GM19452 (cell line): ENCODE data around the gene PKNOX1.
"Not testable (repeated sequence)": the region's sequence is repeated elsewhere in the genome, so short reads cannot be mapped to it uniquely, and the experiment has no call there.

ENCODE experiments used
- ATAC-seq: cut with Tn5 transposase; IDR thresholded peaks from one replicate; pipeline ENCODE4 v1.9.1; 2021; ENCODE audit not compliant: unreplicated experiment

PKNOX1 gene

DNA sequence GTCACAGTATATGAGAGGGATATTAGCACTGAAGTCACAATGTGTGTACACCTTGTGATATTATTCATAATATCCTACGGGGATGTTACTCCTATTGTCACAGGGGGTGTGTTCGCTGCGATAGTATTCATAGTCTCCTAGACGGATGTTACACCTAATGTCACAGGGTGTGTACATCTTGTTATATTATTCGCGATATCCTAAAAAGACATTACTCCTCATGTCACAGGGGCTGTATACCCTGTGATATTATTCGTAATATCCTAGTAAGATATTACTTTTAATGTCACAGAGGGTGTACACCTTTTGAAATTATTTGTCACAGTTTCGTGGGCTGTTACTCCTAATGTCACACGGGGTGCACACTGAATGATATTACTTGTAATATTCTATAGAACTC is 23.2 kb upstream of the PKNOX1 start:
- not testable (repeated sequence) for ATAC-seq

DNA sequence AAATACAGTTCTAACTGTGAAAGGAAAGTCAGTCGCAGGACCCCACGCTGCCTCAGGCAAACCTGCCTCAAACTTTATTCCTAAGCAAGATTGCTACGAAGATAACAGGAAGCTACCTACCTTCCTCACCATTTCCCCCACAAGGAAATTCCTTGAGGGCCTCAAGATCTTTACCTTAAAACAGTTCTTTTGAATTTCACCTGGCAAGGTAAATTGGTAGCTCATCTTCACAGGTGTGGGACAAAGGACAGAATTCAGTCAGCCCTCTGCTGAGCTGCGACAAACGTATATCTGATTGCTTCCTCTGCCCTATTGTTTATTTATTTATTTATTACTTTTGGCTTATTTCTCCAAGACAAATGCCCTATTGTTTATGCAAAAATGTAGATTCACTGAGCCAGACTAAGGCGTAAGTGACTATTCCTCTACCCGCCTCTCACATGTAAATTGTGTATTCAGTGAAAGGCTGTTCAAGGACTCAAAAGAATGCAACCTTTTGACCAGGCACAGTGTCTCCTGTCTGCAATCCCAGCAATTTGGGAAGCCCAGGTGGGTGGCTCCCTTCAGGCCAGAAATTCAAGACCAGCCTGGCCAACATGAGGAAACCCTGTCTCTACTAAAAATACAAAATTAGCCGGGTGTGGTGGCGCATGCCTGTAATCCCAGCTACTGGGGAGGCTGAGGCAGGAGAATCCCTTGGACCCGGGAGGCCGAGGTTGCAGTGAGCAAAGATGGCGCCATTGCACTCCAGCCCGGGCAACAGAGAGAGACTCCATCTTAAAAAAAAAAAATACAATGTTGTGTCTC is 17.3 kb upstream of the PKNOX1 start:
- ATAC-seq: peak; percentile 100

DNA sequence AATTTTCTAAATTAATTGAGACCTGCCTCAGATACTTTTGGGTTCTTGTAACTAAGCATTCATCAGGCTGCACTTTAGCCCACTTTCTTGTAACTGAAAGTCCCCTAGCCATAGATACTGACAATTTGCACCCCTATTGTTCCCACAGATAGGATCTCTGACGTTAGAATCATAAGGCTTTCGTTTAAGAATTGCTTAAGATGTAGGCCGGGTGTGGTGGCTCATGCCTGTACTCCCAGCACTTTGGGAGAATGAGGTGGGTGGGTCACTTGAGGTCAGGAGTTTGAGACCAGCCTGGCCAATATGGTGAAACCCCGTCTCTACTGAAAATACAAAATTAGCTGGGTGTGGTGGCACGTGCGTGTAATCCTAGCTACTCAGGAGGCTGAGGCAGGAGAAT is 16.2 kb upstream of the PKNOX1 start:
- not testable (repeated sequence) for ATAC-seq

DNA sequence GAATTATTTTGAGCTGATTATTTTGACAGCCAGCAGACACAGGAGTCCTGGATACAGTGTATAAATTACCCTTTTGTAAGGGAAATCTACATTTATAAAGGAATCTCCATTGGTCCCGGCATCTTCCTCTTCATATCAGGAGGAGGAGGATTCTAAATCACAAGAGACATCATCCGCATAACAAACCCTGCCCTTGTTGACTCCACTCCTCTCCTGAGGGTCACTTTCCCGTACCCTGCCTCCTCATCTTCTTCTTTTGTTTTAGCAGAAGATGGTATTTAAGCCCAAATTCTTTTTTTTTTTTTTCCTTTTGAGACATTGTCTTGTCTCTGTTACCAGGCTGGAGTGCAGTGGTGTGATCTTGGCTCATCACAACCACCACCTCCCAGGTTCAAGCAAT is 14.6 kb upstream of the PKNOX1 start:
- ATAC-seq: no peak

DNA sequence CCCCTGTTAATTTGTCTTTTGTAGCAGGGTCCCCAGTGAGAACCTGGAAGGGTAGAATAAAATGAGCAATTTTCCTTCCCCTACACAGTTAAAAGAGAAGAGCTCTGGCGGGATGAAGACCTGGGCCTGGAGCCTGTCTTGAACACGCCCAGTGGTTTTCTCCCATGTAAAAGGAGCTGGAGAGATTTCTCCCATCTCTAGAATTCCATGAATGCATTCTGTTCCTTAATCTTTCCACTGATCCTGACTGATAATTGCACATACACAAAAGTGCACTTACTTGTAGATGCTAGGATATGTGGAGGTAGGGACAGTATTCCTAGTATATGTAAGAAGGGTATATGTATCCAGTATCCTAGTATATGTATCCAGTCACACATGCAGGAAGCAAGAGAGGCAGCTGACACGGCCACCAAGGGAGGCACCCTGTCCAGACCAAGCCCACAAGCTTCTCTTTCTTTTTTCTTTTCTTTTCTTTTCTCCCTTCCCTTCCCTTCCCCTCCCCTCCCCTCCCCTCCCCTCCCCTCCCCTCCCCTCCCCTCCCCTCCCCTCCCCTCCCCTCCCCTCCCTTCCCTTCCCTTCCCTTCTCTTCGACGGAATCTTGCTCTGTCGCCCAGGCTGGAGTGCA is 11.9 kb upstream of the PKNOX1 start:
- ATAC-seq: no peak

DNA sequence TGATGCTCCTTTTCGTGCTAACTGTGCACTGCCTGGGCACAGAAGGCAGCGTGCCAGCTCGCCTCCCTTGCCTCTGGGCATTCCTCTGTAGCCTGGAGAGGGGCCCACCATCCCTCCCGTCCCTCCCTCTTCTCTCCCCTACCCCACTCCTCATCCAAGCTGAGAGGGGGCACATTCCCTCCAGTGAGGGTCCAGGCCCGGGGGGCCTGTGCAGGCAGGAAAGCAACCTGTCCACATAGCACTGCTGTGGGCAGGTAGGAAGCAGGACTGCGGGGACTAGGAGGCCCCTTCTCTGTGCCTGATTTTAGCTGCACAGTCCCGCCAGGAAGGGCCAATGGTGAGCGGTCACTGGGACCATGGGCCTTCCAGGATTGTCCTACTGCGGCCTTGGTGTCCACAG is 10.3 kb upstream of the PKNOX1 start:
- no peak for ATAC-seq

DNA sequence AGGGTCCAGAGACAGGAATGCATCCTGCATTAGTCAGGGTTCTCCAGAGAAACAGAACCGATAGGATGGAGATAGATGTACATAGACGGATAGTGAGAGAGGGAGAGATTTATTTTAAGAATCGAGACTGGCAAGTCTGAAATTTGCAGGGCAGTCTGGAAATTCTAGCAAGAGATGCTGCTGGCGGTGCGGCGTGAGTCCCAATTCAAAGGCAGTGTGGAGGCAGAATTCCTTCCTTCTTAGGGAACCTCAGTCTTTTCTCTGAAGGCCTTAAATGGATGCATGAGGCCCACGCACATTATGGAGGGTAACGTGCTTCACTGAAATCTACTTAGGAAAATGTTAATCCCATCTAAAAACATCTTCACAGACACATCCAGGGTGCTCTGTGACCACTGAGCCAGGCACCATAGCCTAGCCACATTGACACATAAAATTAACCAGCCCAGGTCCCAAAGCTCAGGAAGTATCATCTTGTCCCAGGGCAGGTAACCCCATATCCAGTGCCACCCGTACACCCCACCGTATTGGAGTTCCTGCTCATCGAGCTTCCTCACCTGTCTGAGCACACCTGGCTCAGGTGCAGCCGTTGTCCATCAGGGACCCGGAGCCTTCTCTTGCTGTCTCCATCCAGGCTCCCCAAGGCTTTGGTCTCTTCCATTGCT is 9.7 kb upstream of the PKNOX1 start:
- ATAC-seq: no peak

- ATAC-seq: no peak
These were observed 9.2 kb upstream of the PKNOX1 start for GRCh38 chr21:42965211-42965560.

- not testable (repeated sequence) for ATAC-seq
These were observed 6.7 kb upstream of the PKNOX1 start for GRCh38 chr21:42967616-42968015.

DNA sequence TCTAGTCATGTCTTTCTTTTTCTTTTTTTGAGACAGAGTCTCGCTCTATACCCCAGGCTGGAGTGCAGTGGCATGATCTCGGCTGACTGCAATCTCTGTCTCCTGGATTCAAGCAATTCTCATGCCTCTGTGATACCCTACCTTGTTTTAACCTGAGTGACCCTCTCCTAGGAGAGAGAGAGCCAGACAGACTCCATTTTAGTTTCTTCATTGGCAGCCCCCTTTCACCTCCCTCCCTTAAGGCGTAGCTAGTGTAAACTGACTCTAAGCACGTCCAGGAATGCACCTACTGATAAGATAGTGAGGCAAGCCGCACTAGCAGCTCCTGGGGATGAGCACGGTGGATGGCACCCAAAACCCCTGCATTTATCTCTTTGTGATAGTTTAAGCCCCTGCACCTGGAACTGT is 5.2 kb upstream of the PKNOX1 start:
- ATAC-seq: no peak

- no peak for ATAC-seq
These were observed 3.3 kb upstream of the PKNOX1 start for GRCh38 chr21:42970946-42971653.

DNA sequence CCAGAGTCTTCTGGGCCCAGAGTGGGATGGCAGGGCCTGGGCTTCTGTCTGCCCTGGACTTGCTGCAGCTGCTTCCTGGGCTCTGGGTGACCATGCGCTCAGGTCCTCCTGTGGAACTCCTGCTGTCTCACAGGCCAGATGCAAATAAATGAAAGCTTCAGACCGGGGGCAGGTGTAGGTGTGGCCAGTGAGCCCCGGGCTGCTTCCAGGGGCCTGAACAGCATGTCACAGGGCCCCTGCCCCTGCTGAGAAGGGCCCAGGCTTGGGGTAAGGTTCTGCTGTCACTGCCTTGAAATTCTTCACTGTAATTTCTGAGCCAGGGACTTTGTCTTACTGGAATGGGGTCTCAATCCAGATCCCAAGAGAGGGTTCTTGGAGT is 2.5 kb upstream of the PKNOX1 start:
- no peak for ATAC-seq

DNA sequence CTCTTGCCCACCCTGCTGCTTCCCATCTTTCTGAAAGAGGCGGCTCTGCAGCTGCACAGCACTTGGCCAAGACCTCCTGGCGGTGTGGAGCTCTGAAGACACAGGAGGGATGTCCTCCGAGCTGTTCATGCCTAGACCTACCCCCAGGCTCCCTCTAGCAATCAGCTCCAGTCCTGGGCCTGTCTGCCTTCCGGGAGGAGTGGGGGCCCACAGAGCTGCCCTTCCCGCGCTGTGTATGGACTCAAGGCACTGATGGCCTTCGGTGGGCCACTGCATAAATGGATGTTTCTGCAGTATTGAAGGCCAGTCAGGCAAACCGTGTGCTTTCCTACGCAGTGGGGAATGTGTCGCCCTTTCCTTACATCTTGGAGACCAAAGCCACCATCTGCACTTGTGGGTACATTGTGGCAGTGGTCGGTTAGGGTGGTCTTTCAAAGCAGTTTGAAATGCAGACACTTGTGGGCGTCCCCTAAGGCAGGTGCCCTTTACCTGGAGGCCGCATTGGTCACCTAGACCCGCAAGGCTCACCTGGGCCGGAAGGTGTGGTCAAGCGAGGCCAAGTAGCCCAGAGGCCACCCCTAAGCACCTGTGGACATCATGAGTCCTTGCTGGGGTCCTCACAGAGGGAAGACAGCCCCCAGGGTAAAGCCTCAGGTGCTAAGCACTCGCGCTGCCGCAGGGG is 912 bp upstream of the PKNOX1 start:
- ATAC-seq: no peak

GRCh38 chr21:42974832-42975820 is 764 bp downstream of the PKNOX1 start:
- peak; percentile 30 for ATAC-seq

DNA sequence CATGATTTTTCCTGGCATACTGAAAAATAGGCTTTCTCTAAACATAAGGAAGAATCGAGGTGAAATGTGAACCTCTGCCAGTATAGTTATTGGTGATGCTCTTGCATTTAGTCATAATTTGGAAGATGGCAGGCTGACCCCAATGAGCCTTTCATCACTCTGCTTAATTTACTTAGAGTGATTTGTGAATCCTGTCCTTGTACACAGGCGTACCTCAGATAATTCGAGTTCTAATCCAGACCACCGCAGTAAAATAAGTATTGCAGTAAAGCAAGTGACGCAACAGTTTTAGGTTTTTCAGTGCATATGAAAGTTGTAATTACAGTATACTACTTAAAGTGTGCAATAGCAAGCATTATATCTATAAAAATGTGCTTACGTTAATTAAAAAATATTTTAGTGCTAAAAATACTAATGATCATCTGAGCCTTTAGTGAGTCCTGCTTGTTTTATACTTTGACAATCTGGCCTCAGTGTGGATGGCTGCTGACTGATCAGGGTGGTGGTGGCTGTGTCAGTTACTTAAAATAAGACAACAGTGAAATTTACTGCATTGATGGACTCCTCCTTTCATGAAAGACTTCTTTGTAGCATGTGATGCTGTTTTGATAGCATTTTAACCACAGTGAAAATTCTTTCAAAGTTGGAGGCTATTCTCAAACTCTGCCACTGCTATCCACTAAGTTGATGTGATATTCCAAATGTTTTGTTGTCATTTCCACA is 1.7 kb downstream of the PKNOX1 start:
- no peak for ATAC-seq

- no peak for ATAC-seq
These were observed 6.2 kb downstream of the PKNOX1 start for GRCh38 chr21:42980312-42981213.

DNA sequence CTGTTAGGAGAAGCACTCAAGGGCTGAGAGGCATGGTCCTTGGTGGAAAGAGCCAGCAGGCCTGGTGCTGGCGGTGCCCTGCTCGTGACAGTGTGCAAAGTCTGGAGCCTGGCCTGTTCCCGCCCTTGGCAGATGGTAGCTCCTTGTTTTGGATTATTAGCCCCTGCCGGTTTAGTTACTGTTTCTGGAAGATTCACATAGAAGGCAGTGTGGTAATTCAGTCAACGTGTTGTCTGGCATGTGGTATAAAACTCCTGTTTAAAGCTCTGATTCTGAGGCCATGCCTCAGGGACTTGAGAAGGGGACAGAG is 6.8 kb downstream of the PKNOX1 start:
- no peak for ATAC-seq

DNA sequence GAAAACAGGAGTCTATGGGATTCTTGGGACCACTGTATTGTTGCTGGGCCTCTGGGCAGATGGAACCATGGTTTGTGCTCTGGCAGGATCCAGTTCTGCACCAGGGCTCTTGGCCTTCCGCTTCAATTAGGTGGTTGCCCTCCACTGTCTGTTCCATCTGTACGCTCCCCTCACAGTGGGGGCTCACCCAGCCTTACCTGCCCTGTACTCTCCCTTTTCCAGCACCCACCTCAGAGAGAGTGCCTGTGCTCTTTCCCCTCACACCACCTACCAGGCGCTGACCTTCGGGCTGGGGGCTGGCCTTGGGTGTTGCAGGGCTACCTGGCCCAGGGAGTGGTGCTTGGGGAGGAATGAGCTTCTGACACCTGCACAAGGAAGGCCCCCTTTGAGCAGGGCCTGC is 7.5 kb downstream of the PKNOX1 start:
- no peak for ATAC-seq
